Measurements from ENCODE around the gene TMCC2. TPM values are rescaled to one million over a fixed set of nuclear protein-coding genes. Genes with fewer than 3 reads are reported as not detected.
A peak's percentile ranks its signal among the peaks of the same experiment; 100 is the strongest.

Gene TMCC2
- total and polyA plus RNA-seq, 2 of the 8 experiments (the other 6 are each of a cell fraction or from before 2014, with no cell fraction given) = 6.7 to 6.8 TPM

- TF ChIP-seq, protein P1, sequence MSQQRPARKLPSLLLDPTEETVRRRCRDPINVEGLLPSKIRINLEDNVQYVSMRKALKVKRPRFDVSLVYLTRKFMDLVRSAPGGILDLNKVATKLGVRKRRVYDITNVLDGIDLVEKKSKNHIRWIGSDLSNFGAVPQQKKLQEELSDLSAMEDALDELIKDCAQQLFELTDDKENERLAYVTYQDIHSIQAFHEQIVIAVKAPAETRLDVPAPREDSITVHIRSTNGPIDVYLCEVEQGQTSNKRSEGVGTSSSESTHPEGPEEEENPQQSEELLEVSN (IDR thresholded peaks at IDR 0.05) = peak; percentile 23; the same call in 1 of the 2 replicates
- TF ChIP-seq EGR1 (IDR thresholded peaks at IDR 0.05; ENCODE audit: borderline replicate concordance, low read depth, low read length) (no peak), CBX5 (IDR thresholded peaks at IDR 0.05; ENCODE audit: low read depth, low read length) (no peak), SP2 (IDR thresholded peaks at IDR 0.05; ENCODE audit: low read length) (no peak)
These were observed 30.5 kb downstream of the TMCC2 start (continued) for GRCh38 chr1:205258261-205258691.

Measured in H1 (cell line).